GM21723 (cell line): ENCODE data around the gene C4orf17.
A peak's percentile ranks its signal among the peaks of the same experiment; 100 is the strongest.
"Not testable (repeated sequence)": the region's sequence is repeated elsewhere in the genome, so short reads cannot be mapped to it uniquely, and the experiment has no call there.

Experiments used
- ATAC-seq: cut with Tn5 transposase; IDR thresholded peaks from one replicate; pipeline ENCODE4 v1.9.1; 2021; ENCODE audit warnings: mild to moderate bottlenecking, moderate library complexity; ENCODE audit not compliant: unreplicated experiment

The C4orf17 gene

DNA sequence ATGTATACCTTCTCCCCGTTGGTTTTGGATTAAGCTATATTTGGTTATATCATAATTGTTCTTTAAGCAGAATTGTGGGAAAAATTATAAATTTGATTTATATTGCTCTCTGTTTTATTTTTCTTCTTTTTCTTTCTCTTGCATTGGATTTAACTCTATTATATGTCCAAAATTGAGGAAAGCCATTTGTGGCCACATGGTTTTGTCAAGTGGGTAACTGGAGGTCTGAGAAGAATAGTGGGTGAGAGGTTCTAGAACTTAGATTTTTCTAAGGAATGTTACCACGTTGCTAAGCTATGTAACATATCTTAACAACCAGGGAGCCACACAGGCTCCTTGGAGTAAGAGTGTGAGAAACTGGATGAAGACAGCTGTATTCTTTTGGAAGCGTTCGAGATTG is at the start of gene C4orf17:
Gene C4orf17, plus strand, starts transcription at position 301 of the 400 bp plus-strand sequence. CDS start 2,061 bp downstream, outside the sequence.
- no peak for ATAC-seq

DNA sequence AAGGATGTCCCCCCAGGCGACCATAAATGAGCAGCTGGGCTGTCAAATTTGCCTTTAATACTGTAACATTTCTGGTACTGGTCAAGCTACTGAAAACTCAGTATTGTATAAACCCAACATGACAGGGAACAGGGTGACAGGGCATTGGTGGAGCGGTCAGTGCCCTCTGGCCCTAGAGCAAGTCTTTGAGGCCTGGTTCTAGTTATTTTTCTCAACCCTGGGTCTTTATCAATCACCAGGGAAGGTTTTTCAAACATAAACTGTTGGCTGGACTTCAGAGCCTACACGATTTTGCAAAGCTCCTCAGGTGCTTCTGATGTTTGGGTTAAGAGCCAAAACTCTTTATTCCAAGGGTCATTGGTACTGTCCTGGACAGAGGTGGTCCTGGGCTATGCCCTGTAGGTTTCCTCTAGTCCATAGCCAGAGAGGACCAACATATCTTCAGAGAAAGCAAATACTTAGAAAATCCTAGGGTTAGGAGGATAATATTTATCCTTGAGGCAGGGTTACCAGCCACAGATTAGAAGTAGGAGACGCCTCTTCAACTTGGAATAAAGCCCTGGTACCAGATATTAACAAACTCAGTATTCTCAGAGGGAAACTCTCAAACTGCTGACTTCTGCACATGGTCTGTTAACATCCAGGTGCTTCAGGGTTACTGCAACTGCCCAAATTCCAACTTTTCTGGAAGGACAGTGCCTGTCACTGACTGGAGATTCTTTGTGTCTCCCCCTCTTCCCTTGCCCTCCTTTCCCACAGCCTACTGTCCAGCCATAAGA is 49.0 kb upstream of the C4orf17 start:
- ATAC-seq: no peak

DNA sequence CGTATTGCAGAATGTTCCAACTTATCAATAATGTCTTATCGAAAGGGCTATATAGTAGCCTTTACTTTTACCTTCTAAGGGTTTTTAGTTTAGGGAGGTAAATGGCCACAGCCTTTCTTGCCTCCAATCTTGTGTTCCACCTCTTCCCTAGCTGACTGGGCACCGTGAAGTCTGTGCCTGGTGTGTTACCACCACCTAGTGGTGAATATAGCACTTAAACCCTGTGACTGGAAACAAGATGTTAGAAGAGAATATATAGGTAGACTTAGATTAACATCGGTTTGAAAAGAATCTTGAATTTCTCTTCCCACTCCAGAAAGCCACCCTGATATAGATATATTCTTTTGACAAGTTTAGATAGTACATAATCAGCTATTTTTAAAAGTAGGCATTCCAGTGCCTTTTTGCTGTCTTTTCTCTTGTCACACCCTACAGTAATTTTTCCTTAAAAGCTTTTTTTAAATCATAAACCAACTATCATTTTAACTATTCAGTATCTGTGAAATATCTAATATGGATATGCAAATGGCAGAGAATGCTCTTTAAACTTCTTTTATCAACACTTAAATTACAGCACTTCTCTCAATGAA is 47.9 kb upstream of the C4orf17 start:
- peak; percentile 98 for ATAC-seq

DNA sequence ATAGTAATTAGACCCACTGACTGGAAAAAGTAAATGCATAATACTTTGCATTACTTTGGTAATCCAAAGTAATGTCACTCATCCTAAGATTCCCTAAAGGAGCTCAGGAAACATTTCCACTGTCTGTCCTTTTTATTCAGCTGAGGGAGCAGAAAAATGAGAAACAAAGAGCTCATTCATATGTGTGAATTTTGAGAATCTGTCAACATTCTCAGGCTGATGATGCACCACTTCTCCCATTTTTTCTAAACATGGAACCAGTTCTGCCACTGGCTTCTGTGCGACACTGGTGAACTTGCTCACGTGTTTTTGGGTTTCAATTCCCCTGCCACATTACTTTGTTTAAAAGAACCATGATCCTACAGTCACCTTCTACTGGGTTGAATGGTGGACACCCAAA is 47.3 kb upstream of the C4orf17 start:
- ATAC-seq: no peak

DNA sequence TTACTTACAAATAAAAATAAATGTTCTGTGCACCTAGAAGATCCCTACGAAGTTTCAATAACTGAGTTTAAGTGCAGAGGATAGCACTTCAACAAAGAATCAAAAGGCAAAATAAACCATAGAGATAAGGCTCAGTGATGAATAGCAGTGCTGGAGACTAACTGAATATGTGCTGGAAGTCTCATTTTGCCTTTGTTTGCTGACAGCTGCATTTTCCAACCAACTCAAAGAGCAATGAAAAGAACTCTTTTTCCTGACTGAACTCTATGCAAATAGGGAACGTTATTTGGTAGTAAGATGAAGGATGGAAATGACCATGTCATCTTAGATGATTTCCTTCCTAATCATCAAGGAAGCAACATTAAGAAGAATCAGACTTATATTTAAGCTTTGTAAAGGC is 42.9 kb upstream of the C4orf17 start:
- ATAC-seq: no peak

DNA sequence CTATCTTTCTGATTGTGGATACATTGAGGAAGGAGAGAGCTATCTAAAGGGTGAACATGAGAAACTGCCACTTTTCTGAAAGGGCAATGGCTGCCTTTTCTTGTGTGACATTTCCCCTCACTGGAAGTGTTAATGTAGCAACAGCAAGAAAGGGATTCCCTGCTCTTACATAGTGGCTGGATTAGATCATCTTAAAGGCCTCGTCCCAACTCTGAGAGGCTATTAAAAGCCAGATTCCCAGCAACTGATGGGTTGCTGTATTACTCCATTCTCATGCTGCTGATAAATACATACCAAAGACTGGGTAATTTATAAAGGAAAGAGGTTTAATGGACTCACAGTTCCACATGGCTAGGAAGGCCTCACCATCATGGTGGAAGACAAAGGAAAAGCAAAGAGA is 41.9 kb upstream of the C4orf17 start:
- no peak for ATAC-seq

DNA sequence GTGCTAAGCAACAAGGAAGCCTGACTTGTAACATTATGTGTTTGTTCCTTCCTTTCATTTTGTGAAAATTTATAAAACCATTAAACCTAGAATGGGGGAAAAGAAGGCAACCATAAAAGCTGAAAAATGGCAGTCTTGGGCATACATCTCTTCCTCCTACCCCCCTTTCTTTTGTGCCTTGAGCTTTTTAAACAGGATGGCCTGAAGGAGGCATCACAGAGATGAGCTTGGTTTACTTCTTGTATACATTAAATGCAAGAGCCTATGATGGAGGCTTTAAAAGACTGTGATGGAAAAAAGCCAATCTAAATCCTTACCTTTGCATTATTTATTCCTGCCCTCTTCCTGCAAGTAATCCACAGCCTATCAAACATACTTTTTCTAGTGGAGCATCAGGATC is 39.5 kb upstream of the C4orf17 start:
- ATAC-seq: no peak

DNA sequence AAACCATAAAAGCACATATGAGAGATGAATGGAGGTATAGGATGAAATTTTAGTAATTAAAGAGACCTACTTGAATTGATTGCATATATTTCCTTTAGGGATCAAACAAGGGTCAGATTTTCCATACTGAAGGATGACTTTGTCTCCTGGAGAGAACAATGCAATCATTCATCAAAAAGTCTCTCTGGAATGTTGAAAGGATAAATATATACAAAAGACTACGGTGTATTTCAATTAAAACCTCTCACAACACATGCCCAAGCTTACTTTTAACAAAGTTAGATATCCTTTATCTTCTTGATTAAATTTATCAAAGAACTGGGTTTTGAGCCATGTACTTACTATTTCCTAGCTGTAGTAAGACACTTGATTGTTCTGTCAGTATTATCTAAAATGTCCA is 38.9 kb upstream of the C4orf17 start:
- no peak for ATAC-seq

DNA sequence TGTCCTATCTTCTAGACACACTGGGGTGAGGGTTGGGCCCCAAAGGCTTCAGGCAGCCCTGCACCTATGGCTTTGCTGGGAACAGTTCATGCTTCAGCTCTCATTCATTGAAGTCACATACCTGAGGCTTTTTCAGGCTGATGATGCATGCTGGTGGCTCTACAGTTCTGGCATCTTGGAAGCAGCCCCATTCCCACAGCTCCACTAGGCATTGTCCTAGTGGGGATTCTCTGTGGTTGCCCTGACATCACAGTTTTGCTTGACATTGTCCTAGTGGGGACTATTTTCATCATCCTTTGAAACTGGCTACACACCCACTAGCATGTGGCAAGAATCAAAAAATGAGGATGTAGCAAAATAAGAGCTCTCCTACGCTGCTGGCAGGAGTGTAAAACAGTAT is 37.7 kb upstream of the C4orf17 start:
- no peak for ATAC-seq

DNA sequence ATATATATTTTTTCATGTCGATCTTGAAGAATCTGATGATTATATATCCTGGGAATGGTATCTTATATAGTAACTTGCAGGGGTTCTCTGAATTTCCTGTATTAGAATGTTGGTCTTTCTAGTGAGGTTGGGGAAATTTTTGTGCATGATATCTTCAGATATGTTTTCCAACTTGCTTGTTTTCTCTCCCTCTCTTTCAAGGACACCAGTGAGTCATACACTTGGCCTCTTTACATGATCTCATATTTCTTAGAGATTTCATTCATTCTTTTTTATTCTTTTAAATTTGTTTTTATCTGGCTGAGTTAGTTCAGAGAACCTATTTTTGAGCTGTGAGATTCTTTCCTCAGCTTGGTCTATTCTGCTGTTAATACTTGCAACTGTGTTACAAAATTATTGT is 27.2 kb upstream of the C4orf17 start:
- ATAC-seq: no peak

DNA sequence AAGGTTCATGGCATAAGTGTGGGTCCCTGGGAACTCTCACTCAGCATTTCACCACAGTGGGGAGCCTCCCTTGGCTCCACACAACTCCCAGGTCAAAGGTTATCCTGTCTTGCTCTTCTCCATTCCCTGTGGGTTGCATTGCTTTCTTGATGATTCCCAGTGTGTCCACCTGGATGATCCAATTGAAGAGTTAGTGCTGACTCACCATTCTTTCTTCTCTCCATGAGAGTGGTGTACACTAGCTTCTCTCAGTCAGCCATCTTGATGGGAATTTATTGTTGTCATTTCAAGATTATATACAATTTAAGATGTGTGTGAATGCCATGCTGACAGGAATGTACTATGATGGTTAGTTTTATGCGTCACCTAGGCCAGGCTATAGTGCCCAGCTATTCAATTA is 25.6 kb upstream of the C4orf17 start:
- ATAC-seq: no peak

DNA sequence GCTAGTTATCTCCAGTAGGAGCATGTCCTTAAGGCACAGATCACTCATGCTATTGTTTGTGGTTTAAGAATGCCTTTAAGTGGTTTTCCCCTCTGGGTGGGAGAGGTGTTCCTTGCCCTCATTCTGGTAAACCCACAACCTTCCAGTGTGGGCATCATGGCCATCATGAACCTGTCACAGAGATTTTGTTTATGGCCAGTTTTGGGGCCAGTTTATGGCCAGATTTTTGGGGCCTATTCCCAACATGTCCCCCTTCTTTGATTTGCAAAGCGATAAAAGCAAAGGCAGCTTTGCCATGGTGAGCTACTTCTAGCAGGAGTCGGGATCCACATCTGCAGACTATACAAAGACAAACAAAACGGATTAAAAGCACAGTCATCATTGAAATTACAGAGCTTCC is 24.2 kb upstream of the C4orf17 start:
- ATAC-seq: not testable (repeated sequence)

DNA sequence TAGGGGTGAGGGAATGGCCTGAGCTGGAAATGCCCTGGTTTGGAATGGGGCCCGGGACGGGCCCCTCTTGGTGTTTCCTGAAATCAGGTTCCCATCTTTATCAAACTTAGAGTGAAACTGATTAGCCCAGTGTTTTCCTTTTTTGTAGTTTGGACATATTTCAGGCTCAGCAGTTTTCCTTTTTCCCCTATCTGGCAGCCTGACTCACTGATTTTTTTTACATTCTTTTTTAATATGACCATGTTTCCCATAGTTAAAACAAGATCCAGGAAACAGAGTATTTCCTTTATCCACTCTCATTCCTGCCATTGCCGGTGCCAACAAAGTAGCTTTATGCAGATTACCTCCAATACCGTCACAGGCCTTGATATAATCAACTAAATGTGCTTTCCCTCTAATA is 20.5 kb upstream of the C4orf17 start:
- ATAC-seq: no peak

DNA sequence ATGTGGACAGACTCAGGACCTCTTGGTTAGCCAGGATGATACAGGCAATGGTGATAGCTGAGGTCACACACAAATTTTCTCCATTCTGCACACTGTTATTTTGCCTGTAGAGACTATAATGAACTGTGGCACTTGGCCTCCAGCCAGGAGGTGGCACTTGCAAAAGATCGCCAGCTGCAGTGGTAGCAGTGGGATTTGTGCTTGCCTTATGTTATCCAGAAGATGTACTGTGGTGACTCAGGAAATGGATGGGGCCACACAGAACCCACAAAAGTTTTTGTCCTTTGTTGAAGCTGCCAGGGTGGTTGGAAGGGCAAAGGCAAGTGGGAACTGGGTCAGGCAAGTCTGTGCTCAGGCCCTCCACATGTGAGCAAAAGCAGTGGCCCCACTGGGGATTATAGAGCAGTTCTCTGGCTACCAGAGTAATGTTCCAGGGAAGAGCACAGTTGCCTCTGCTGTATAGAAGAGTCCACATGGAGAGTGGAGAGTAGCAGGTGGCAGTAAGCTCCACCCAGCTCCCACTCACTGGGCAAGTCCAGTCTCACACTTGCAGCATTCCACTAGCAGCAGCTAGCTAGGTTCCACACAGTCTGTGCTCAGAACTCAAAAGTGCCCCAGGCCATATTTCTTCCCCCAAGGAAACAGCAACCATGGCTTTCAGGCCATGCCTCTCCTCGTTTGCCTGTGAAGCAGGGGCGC is 5.9 kb upstream of the C4orf17 start:
- no peak for ATAC-seq

DNA sequence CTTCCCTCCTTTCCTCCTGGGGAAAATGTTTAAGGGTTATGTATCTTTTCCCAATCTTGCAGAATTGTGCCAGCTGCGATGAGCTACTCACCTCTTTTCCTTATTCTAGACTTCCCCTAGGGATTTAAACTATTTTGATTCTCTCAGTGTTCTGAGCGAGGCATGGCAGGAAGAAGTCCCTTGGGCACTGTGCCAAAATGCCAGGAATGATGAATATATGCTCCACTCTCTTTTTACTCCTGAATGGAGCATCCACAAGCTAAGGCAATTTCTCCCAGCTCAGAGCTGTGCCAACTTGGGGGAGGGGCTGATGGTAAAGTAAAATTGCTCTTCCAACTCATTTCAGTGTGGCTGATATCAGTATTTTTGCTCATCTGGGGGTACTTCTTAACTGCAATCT is 4.0 kb upstream of the C4orf17 start:
- ATAC-seq: no peak

DNA sequence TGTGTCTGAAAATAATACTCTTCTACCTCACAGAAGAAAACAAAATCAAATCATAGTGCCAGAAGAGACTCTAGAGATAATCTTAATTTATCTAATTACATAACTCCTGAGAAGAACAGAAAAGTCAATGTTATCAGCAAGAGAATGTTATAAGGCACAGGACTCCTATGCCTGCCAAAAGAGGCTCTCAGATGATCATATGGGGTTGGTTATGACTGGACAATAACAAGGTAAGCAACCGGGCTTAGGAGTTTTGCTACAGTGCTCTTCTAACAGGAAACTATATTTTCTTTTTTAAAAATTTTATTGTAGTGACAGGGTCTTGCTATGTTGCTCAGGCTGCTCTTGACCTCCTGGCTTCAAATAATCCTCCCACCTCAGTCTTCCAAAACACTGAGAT is 3.5 kb upstream of the C4orf17 start:
- no peak for ATAC-seq

DNA sequence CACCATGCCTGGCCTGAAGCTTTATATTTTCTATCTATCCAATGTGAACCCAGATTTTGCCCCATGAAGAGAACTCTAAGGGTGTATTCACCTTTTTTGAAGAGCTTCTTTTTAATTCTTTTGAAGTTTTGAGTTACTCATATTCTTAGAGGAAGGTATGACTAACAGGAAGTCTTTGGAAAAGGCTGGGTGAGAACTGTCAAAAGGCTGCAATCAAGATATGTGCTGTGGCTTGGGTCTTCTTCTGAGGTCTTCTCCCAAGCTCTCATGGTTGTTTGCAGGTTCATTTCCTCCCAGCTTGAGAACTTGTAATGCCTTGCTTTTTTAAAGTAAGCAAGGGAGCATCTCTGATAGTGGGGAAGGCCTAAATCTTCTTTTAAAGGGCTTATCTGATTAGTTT is 3.1 kb upstream of the C4orf17 start:
- no peak for ATAC-seq

DNA sequence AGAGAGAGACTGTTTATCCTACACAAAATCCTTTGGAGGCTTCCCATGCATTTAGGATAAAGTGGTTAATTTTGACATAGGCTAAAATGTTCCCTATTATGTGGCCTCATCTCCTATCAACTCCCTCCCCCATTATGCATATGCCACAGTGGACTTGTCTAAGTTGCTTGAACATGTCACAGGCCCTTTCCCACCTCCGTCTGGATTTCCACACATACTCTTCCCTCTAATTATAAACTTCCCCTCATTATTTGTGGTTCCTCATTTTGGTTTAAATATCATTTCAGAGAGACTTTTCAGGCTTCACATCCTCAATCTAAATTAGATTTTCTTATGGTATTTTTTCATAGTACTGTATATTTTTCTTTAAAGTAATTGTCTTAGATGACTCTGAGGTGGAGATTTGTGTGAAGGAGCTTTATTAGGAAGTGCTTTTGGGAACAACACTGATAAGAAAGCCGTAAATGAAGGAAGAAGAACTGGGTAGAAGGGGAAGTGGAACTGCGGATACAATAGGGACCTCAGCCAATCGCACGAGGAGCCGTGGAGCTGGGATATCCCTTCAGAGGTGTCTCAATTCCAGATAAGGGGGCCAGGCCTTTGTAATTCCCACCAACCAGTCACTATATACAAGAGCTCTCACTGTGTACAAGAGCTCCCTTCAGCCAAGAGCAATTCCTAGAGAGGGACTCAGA is 7.9 kb downstream of the C4orf17 start:
- no peak for ATAC-seq

DNA sequence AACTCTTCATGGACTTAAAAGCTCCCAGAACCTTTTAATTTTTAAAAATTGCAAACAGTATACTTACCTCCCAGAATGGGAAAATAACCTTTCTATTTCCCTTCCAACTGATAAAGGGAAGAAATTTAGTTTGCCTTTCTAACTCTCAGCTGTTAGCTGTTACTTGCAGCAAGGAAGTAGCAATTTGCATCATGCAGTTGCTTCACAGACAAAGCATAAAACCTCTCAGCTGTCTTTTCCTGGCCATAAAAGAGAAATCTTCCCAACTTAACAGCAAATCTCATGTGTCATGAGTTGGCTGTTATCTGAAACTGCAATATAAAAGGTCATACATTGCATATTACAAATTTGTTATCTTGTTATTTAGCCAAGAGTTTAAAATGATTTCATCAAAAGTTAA is 18.4 kb downstream of the C4orf17 start:
- no peak for ATAC-seq

DNA sequence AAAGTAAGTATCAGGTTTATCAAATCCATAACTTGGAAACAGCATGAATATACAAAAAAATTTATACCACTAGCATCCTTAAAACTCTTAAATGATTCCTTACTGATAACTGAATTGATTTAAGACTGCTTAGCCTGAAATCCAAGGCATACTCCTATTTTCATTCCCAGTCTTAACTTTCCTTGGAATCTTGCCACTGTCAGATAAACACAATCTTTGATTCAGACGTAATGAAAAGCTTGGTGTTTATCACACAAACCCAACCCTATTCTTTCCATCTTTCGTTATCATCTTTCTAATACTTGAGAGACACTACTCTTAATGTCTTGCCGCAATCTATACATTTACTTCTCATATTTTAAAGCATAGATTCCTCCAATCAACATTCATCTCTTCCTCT is 19.1 kb downstream of the C4orf17 start:
- ATAC-seq: no peak

DNA sequence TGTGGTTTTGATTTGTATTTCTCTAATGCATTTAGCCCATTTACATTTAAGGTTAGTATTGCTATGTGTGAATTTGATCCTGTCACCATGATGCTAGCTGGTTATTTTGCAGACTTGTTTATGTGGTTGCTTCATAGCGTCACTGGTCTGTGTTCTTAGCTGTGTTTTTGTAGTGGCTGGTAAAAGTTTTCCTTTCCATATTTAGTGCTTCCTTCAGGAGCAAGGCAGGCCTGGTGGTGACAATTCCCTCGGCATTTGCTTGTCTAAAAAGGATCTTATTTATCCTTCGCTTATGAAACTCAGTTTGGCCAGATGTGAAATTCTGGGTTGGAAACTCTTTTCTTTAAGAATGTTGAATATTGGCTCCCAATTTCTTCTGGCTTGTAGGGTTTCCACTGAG is 23.9 kb downstream of the C4orf17 start:
- ATAC-seq: not testable (repeated sequence)

DNA sequence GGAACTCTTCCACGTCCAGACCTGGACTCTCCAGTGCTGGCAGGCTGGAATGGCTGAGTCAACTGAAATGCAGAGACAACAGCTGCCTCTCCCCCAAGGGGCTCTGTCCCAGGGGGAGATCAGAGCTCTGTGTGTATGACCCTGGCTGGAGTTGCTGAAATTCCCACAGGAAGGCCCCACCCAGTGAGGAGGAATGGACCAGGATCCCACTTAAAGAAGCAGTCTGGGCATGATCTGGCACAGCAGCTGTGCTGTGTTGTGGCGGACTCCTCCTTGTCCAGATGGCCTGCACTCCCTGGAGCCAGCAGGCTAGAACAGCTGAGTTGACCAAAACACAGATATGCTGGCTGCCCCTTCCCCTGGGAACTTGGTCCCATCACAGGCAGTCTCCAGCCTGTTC is 25.4 kb downstream of the C4orf17 start:
- ATAC-seq: no peak
